ENCODE measurements around the gene CDC42SE1. TPM values are rescaled to one million over a fixed set of nuclear protein-coding genes. Genes with fewer than 3 reads are reported as not detected.

Gene CDC42SE1
- total and polyA plus RNA-seq, 9 of the 15 experiments (the other 6 are each of a cell fraction or from before 2014, with no cell fraction given) = 78.1 to 189 (median 114) TPM

DNA sequence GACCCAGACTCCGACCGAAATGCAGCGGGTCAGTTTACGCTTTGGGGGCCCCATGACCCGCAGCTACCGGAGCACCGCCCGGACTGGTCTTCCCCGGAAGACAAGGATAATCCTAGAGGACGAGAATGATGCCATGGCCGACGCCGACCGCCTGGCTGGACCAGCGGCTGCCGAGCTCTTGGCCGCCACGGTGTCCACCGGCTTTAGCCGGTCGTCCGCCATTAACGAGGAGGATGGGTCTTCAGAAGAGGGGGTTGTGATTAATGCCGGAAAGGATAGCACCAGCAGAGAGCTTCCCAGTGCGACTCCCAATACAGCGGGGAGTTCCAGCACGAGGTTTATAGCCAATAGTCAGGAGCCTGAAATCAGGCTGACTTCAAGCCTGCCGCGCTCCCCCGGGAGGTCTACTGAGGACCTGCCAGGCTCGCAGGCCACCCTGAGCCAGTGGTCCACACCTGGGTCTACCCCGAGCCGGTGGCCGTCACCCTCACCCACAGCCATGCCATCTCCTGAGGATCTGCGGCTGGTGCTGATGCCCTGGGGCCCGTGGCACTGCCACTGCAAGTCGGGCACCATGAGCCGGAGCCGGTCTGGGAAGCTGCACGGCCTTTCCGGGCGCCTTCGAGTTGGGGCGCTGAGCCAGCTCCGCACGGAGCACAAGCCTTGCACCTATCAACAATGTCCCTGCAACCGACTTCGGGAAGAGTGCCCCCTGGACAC is 11.3 kb downstream of the CDC42SE1 start (continued):
- TF ChIP-seq, protein P1, sequence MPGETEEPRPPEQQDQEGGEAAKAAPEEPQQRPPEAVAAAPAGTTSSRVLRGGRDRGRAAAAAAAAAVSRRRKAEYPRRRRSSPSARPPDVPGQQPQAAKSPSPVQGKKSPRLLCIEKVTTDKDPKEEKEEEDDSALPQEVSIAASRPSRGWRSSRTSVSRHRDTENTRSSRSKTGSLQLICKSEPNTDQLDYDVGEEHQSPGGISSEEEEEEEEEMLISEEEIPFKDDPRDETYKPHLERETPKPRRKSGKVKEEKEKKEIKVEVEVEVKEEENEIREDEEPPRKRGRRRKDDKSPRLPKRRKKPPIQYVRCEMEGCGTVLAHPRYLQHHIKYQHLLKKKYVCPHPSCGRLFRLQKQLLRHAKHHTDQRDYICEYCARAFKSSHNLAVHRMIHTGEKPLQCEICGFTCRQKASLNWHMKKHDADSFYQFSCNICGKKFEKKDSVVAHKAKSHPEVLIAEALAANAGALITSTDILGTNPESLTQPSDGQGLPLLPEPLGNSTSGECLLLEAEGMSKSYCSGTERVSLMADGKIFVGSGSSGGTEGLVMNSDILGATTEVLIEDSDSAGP (CRISPR knock-in tag; IDR thresholded peaks at IDR 0.05) = peak; percentile 58; the same call in 1 of the 2 replicates
- TF ChIP-seq ZSCAN32 (CRISPR knock-in tag; IDR thresholded peaks at IDR 0.05) = no peak
- TF ChIP-seq, protein P2, sequence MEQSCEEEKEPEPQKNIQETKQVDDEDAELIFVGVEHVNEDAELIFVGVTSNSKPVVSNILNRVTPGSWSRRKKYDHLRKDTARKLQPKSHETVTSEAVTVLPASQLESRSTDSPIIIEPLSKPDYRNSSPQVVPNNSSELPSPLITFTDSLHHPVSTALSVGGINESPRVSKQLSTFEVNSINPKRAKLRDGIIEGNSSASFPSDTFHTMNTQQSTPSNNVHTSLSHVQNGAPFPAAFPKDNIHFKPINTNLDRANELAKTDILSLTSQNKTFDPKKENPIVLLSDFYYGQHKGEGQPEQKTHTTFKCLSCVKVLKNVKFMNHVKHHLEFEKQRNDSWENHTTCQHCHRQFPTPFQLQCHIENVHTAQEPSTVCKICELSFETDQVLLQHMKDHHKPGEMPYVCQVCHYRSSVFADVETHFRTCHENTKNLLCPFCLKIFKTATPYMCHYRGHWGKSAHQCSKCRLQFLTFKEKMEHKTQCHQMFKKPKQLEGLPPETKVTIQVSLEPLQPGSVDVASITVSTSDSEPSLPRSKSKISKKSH (CRISPR knock-in tag; IDR thresholded peaks at IDR 0.05) = no peak
- TF ChIP-seq PCBP1 (IDR thresholded peaks at IDR 0.05; ENCODE audit: low read depth, low read length, poor library complexity, severe bottlenecking) = no peak
- TF ChIP-seq, protein P3, sequence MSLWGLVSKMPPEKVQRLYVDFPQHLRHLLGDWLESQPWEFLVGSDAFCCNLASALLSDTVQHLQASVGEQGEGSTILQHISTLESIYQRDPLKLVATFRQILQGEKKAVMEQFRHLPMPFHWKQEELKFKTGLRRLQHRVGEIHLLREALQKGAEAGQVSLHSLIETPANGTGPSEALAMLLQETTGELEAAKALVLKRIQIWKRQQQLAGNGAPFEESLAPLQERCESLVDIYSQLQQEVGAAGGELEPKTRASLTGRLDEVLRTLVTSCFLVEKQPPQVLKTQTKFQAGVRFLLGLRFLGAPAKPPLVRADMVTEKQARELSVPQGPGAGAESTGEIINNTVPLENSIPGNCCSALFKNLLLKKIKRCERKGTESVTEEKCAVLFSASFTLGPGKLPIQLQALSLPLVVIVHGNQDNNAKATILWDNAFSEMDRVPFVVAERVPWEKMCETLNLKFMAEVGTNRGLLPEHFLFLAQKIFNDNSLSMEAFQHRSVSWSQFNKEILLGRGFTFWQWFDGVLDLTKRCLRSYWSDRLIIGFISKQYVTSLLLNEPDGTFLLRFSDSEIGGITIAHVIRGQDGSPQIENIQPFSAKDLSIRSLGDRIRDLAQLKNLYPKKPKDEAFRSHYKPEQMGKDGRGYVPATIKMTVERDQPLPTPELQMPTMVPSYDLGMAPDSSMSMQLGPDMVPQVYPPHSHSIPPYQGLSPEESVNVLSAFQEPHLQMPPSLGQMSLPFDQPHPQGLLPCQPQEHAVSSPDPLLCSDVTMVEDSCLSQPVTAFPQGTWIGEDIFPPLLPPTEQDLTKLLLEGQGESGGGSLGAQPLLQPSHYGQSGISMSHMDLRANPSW (CRISPR knock-in tag; IDR thresholded peaks at IDR 0.05) = no peak
- TF ChIP-seq, protein P4, sequence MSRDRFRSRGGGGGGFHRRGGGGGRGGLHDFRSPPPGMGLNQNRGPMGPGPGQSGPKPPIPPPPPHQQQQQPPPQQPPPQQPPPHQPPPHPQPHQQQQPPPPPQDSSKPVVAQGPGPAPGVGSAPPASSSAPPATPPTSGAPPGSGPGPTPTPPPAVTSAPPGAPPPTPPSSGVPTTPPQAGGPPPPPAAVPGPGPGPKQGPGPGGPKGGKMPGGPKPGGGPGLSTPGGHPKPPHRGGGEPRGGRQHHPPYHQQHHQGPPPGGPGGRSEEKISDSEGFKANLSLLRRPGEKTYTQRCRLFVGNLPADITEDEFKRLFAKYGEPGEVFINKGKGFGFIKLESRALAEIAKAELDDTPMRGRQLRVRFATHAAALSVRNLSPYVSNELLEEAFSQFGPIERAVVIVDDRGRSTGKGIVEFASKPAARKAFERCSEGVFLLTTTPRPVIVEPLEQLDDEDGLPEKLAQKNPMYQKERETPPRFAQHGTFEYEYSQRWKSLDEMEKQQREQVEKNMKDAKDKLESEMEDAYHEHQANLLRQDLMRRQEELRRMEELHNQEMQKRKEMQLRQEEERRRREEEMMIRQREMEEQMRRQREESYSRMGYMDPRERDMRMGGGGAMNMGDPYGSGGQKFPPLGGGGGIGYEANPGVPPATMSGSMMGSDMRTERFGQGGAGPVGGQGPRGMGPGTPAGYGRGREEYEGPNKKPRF (IDR thresholded peaks at IDR 0.05; ENCODE audit: low read depth, low read length) = no peak
- TF ChIP-seq YBX1 (IDR thresholded peaks at IDR 0.05) = no peak
- no peak for TF ChIP-seq CAMTA2 (CRISPR knock-in tag; conservative IDR thresholded peaks at IDR 0.05)
- no peak for TF ChIP-seq ZNF311 (CRISPR knock-in tag; IDR thresholded peaks at IDR 0.05)
- TF ChIP-seq ZC3H4 (CRISPR knock-in tag; IDR thresholded peaks at IDR 0.05; ENCODE audit: borderline replicate concordance) = no peak
- TF ChIP-seq HDAC1 (IDR thresholded peaks at IDR 0.05) = no peak
- TF ChIP-seq SMAD3 (CRISPR knock-in tag; conservative IDR thresholded peaks at IDR 0.05) = no peak
- TF ChIP-seq ZNF695 (CRISPR knock-in tag; IDR thresholded peaks at IDR 0.05) = no peak
- TF ChIP-seq, protein P5, sequence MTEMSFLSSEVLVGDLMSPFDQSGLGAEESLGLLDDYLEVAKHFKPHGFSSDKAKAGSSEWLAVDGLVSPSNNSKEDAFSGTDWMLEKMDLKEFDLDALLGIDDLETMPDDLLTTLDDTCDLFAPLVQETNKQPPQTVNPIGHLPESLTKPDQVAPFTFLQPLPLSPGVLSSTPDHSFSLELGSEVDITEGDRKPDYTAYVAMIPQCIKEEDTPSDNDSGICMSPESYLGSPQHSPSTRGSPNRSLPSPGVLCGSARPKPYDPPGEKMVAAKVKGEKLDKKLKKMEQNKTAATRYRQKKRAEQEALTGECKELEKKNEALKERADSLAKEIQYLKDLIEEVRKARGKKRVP (CRISPR knock-in tag; IDR thresholded peaks at IDR 0.05) = no peak
- TF ChIP-seq KLF13 (tag; IDR thresholded peaks at IDR 0.05; ENCODE audit: borderline replicate concordance, low read depth) = no peak
- no peak for TF ChIP-seq MCM3 (IDR thresholded peaks at IDR 0.05)
- TF ChIP-seq BRD4 (IDR thresholded peaks at IDR 0.05) = no peak
- no peak for TF ChIP-seq MAFF (IDR thresholded peaks at IDR 0.05; ENCODE audit: low read length)
- TF ChIP-seq SUPT5H (IDR thresholded peaks at IDR 0.05) = no peak
- no peak for TF ChIP-seq NELFE (IDR thresholded peaks at IDR 0.05; ENCODE audit: insufficient read depth, insufficient read length)
- no peak for TF ChIP-seq RAD51 (IDR thresholded peaks at IDR 0.05; ENCODE audit: borderline replicate concordance, low read depth)

Data from K562 (cell line).